Esophagus muscularis mucosa (tissue), 3 donors: ENCODE measurements around the gene RBM20.

ENCODE experiments used
- CTCF ChIP-seq, 3 experiments: fragments of 200-600 bp in 2 of 3; fragments of 450-650 bp in 1 of 3; sonication (generic) in 2 of 3; IDR thresholded peaks; one replicate each; pipeline ENCODE4 v1.5.1; 2017 to 2019; ENCODE audit warnings: antibody characterized with exemption in 3 of 3, mild to moderate bottlenecking in 2 of 3, moderate library complexity in 1 of 3
- POLR2A ChIP-seq: fragments of 450-650 bp; IDR thresholded peaks from one replicate; pipeline ENCODE4 v1.6.1; 2017; ENCODE audit warnings: antibody characterized with exemption, moderate library complexity, mild to moderate bottlenecking, low read depth

DNA sequence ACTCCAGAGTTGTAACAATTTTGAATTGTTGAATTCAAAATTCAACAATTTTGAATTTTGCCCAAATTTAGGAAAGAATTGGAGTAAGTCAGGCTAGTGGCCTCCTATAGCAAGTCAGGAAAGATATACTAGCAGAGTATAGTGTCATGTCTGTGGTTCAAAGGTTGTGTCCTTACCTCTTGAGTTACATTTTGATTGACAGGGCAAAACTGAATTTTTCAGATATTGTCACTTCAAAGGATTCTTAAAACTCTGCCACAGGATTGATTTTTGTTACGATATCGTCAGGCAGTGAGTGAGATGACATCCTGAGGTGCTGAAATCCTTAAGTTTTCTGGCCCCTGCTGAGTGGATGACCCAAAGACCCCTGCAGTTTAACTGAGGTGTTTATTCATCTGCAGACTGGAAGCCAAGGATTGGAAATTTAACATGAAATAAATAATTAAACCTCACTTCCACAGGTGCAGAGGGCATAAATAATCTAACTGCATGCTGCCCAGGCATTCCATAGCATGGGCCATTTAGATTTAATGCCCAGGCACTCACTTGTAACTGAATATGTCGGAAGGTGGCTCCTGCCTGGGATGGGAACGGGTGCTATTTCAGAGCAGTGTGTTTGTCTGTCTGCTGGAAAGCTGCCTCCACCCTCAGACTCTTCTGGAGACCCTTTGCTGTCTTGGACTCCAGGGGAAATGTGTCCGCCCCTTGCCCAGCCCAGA lies 50.8 kb downstream of the RBM20 start:
- TF ChIP-seq POLR2A (no peak), CTCF (IDR thresholded peaks at IDR 0.05) (no peak)
